Nucleus accumbens (tissue), 56 donors: ENCODE results near the gene CDH2.
"Not testable (repeated sequence)": the region's sequence is repeated elsewhere in the genome, so short reads cannot be mapped to it uniquely, and the experiment has no call there.

Experiments
- DNase-seq, 56 donors: peaks; one replicate each; lab custom pipeline; 2025; lab: John Stamatoyannopoulos, UW

The CDH2 gene

DNA sequence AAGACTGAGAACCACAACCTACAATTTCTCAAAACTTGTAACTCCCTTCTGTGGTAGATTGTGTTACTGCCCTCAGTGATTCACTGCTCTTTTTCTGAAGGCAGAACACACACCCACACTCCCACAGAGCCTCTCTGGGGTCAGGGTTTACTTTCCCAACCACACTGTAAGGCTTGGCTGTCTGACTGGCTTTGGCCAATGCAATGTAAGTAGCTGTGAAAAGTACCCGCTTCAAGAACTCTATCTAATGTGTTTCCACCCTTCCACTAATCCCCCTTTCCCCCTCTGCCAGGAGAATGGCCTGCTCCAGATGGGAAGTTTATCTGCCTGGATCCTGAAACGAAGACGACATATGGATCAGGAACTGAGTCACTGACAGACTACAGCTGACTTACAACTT, 222.7 kb downstream of the CDH2 start:
- no peak for DNase-seq

DNA sequence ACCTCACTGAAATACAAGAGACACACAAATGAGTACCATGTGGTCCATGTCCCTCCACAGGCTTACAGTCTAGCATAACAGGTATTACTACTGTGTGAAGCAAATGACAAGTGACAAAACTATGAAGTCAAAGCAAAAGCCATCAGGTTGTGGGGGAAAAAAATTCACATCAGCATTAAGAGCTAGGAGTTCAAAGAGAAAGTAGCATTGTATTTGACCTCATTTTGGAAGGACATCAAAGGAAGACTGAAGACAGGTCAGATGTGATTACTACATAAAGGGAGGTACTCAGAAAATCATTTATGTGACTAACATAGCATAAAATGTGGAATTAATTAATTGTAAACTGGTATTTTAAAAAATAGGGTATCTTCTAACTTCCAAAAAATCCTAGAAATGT, 224.2 kb downstream of the CDH2 start:
- no peak for DNase-seq

DNA sequence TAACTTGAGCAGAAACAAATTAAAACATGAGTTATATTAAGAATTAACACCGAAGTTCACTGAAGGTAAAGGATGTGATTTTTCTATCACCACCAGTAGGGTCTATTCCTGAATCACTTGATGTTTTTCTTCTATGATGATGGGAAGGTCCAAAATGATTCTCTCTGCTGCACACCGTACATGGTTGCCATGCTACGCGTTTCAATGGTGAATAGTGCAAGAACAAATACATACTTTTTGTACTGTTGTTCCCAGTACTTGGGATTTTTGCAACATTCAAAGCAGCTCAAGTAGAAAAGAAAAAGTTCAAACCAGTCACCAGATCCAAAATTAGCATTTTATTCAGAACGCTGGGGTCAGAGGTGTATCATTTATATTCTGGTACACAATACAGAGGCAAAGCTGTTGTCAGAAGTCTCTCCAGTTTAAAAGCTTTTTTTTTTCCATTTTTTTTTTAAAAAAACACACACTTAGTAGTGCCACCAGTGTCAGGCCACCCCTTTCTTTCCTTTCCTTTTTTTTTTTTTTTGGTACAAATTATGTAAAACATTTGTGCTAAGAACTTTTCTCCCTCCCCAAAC, 226.2 kb downstream of the CDH2 start:
- no peak for DNase-seq

DNA sequence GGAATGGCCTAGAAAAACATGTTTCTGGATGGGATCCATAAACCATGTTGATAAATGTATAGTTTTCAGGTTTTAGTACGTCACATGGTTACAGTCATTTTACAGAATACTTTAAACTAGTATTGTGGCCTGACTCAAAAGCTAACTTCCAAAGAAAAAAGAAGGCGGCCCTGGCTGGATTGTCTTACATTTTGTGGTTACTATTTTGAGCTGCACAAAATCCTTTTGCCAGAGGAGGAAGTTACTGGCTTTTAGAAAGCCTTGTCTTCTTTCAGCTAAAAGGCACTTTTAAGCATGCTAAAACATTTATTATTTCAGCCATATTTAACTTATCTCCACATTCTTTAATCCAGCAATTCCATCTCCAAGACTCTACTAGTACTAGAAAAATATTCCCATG, 227.9 kb downstream of the CDH2 start:
- DNase-seq: no peak

DNA sequence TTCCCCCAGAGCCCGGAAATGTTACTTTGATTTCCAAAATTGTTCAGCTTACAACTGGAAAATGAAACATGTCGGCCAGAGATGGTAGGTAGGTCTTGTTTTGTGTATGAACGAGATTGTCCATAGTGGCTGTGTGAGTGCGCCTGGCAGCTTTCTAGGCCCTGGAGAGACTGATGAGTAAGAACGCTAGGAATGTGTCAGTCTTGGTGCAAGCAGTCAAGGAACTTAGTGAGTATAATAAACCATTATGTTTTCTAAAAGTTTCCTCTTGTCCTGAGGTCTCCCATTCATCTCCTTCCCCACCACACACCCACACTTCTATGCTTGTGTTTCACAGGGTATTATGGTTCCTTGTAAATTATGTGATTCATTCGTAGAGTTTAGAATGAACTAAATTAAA, 234.2 kb downstream of the CDH2 start:
- DNase-seq: no peak

- no peak for DNase-seq
These were observed 245.4 kb downstream of the CDH2 start for GRCh38 chr18:27931535-27931934.

GRCh38 chr18:27922780-27923179, 254.2 kb downstream of the CDH2 start:
- no peak for DNase-seq

DNA sequence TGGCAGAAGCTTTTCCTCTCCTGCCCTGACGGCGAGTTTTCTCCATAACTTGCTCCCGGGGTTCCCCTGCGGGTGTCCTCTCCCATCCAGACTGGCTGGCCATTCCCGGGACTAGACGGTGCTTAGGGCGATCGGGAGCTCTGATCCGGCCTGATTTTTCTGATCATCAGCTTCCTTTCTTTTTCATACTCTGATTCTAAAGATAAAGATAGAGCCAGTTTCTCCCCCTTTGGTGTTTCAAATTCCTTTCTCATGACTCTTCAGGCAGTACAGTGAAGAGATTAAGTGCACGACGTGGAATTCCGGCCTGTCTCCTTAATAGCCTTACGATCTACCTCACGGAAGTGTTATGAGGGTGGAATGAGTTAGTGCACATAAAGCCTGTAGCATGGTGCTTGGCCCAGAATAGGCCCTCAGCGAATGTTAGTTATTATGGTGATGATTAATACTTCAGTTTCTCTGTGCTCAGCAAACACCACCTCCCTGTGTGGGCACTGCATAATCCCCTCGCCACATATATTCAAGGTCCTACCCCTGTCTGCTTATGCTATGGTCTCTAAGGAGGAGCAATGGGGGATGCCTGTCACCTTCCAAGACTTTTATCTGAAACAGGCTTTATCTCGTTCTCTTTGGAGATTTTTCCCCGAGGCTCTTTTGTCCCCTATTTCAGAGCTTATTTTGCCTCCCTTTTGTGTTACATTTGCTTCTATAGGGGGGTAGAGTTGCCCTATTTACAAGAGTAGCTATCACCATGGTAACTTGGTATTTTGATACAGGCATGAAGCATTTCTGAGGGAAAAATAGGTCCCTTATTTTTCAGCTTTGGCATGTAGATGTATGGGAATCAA, 254.8 kb downstream of the CDH2 start:
- DNase-seq: no peak

- no peak for DNase-seq
These were observed 255.5 kb downstream of the CDH2 start for GRCh38 chr18:27921392-27921791.

GRCh38 chr18:27920836-27921235, 256.1 kb downstream of the CDH2 start:
- no peak for DNase-seq

GRCh38 chr18:27906189-27906588, 270.7 kb downstream of the CDH2 start:
- DNase-seq: not testable (repeated sequence)

DNA sequence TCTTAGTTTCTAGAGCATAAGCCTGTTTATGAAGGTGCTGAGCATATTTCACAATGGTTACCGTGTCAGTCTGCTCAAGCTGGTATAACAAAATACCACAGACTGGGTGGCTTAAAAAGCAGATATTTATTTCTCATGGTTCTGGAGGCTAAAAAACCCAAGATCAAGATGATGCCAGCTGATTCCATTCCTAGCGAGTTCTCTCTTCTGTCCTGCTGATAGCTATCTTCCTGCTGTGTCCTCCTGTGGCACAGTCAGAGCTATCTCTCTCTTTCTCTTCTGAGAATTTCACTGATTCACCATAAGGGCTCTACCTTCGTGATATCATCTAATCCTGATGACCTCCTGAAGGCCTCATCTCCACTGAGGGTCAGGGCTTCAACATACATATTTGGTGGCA, 273.0 kb downstream of the CDH2 start:
- no peak for DNase-seq

- DNase-seq: no peak
These were observed 275.3 kb downstream of the CDH2 start for GRCh38 chr18:27901424-27902226.
